ENCODE data around the gene AFAP1L2. TPM values are rescaled to one million over a fixed set of nuclear protein-coding genes. Genes with fewer than 3 reads are reported as not detected.

Gene AFAP1L2
- total RNA-seq = 1 to 10 TPM in 4 of 6 experiments, under 1 TPM in 2; 0.50 to 2.2 (median 1.1) TPM
- long read RNA-seq, partial matches to known transcripts = 0 of 1 reads
- long read RNA-seq, other reads (novel, unspliced or antisense) = 1 of 1 reads

DNA sequence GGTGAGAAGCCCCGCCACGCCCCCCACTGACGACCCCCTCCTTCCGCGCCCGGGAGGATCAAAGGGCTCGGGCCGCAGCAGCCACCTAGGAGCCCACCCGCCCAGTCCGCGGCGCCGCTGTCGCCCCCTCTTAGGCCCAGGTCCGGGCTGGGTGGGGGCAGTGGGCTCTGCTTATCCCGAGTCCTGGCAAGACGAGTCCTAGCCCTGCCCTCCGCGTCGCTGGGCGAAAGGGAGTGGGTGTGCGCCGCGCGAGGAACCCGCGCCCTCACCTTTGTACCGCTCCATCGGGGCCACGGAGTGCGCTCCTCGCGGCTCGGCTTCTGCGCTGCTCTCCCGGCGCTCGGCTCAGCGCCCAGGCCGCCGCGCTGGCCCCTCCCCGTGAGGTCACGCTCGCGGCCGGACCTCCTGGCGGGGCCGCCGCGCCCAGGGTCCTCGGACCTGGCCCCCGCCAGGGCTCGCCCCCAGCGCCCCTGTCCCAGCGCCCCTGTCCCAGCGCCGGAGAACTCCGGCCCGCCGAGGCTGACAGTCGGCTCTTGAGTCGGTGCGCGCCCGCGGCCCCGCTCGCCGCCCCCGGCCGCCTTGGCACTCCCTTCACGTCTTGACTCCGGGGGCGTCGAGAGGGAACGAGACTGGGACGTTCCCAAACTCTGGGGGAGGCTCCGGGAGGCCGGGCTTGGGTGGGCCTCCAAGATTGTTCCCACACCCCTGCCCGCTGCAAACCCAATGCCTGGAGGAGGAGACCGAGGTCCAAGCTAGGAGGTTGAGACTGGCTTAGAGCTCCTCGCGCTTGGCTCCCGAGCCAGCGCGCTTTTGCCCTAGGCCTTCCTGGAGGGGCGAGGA, at the start of gene AFAP1L2:
AFAP1L2 (minus strand) TSS at position 332 of the 840 bp plus-strand sequence; CDS start at position 285, 47 bp downstream.
- WGBS (ENCODE audit: insufficient coverage, low coverage, low lambda C conversion rate, missing lambda C conversion rate) = 0% methylated on average over 6 of the region's 88 CpGs
- peaks cover 0 to 13% (median 0%) of the 10 kb centered on the region in 4 donors for H3K4me1 ChIP-seq
- H3K27me3 ChIP-seq = peaks cover 0 to 14% of the 10 kb centered on the region in 2 donors
- no peaks in the 10 kb centered on the region for H3K36me3 ChIP-seq
- intact Hi-C loops (cut with DNase I) = no loop called here
- no peak within 1 kb of the TSS for H3K27ac ChIP-seq
- H3K4me3 ChIP-seq = peak within 1 kb of the TSS; percentile 20 to 51 (median 39)
- no peaks in the 10 kb centered on the region for H3K9me3 ChIP-seq
- DNase-seq (peak in 1 of 3 donors; percentile 36), ATAC-seq (peak; percentile 85 to 91 (median 88))
- TF ChIP-seq POLR2A (IDR thresholded peaks at IDR 0.05) (no peak), CTCF (IDR thresholded peaks at IDR 0.05) (no peak)

DNA sequence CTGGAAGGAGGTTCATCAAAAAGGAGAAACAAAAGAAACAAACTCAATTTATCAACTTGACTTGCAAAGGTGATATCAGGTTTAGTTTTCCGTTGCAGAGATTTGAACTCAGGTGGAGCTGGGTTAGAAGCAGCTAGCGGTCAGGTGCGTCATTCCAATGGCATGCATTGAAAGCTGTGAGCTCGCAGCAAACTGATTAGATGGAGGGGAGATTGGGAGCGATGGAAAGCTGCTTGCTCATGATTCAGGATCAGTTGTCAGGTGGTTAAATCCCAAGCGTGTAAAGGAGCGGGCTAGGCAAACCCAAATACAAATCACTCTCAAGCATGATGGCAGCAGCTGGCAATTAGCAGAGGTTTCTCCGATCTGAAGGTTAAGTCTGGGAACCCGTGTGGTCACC, 49.3 kb upstream of the AFAP1L2 start:
- H3K4me3 ChIP-seq = no peak overlapping the region
- no peak overlapping the region for H3K27ac ChIP-seq
- no peaks in the 10 kb centered on the region for H3K27me3 ChIP-seq
- peaks cover 0 to 4% (median 0%) of the 10 kb centered on the region in 4 donors for H3K4me1 ChIP-seq
- no peak for ATAC-seq
- no peaks in the 10 kb centered on the region for H3K9me3 ChIP-seq
- 97% methylated on average over 5 of the region's 9 CpGs for WGBS (ENCODE audit: insufficient coverage, low coverage, low lambda C conversion rate, missing lambda C conversion rate)
- TF ChIP-seq POLR2A (IDR thresholded peaks at IDR 0.05) = no peak
- no peak for TF ChIP-seq CTCF (IDR thresholded peaks at IDR 0.05)
- H3K36me3 ChIP-seq = peaks cover 0 to 3% (median 0%) of the 10 kb centered on the region in 4 donors
- intact Hi-C loops (cut with DNase I) = no loop called here
- no peak for DNase-seq

- no peaks in the 10 kb centered on the region for H3K9me3 ChIP-seq
- no peaks in the 10 kb centered on the region for H3K27me3 ChIP-seq
- H3K4me3 ChIP-seq = no peak overlapping the region
- intact Hi-C loops (cut with DNase I) = no loop called here
- H3K36me3 ChIP-seq = peaks cover 0 to 11% (median 0%) of the 10 kb centered on the region in 4 donors
- TF ChIP-seq POLR2A (IDR thresholded peaks at IDR 0.05) (no peak), CTCF (IDR thresholded peaks at IDR 0.05) (no peak)
- peak in 1 of 4 donors; percentile 57 for ATAC-seq
- H3K27ac ChIP-seq = no peak overlapping the region
- no peak for DNase-seq
- WGBS (ENCODE audit: insufficient coverage, low coverage, low lambda C conversion rate, missing lambda C conversion rate) = 63% methylated on average over 2 of the region's 2 CpGs
- H3K4me1 ChIP-seq = peaks cover 0 to 4% (median 0%) of the 10 kb centered on the region in 4 donors
These were observed 44.6 kb upstream of the AFAP1L2 start for GRCh38 chr10:114448897-114449296.

DNA sequence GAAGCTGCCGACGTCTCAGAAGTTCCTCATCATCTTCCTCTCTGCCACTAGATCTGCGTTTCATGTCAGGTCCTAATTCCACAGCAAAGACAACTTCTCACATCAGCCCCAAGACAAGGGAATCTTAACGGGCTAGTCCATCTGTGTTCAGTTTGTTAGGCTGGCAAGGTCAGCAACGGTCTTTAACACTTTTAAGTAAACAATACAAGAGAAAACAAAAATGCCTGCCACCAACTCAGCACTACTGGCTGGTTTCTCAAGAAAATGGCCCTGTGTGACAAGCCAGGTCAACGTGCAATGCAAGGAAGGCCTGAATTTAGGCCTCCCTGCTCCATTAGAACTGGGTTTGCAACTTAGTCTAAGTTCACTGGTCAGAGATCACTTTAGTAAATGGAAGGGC, 41.0 kb upstream of the AFAP1L2 start:
- DNase-seq (no peak), ATAC-seq (no peak)
- Histone ChIP-seq H3K4me3 (no peak overlapping the region), H3K9me3 (no peaks in the 10 kb centered on the region), H3K27ac (no peak overlapping the region), H3K4me1 (peaks cover 0 to 4% (median 0%) of the 10 kb centered on the region in 4 donors), H3K36me3 (peaks cover 0 to 34% (median 8%) of the 10 kb centered on the region in 4 donors), H3K27me3 (no peaks in the 10 kb centered on the region)
- 71% methylated on average over 5 of the region's 6 CpGs for WGBS (ENCODE audit: insufficient coverage, low coverage, low lambda C conversion rate, missing lambda C conversion rate)
- intact Hi-C loops (cut with DNase I) = no loop called here
- TF ChIP-seq CTCF (IDR thresholded peaks at IDR 0.05) (no peak), POLR2A (IDR thresholded peaks at IDR 0.05) (no peak)

Data from right lobe of liver (tissue), 6 donors.